HG02610 (cell line): ENCODE results near the gene ZC2HC1B.

Experiments
- ATAC-seq: cut with Tn5 transposase; IDR thresholded peaks from one replicate; pipeline ENCODE4 v1.9.1; 2021; ENCODE audit warnings: mild to moderate bottlenecking, moderate library complexity; ENCODE audit not compliant: unreplicated experiment

Gene ZC2HC1B

DNA sequence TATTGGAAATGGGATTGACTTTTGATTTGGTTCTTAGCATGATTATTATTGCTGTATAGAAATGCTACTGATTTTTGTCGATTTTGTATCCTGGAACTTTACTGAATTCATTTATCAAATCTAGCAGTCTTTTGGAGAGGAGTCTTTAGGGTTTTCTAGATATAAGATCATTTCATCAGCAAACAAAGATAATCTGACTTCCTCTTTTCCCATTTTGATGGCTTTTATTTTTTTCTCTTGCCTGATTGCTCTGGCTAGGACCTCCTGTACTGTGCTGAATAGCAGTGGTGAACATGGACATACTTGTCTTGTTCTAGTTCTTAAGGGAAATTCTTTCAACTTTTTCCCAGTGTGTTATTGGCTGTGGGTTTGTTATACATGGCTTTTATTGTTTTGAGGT is 64.6 kb downstream of the ZC2HC1B start:
- ATAC-seq: no peak

DNA sequence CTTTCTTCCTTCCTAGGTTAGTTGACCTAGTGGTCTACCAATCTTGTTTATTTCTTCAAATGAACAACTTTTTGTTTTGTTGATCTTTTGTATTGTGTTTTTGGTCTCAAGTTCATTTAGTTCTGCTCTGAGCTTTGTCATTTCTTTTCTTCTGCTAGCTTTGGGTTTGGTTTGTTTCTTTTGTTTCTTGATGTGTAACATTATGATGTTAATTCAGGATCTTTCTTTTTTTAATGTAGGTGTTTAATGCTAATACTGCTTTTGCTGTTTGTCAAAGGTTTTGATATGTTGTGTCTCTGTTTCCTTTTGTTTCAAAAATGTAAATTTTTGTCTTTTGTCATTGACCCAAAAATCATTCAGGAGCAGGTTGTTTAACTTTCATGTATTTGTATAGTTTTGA is 65.7 kb downstream of the ZC2HC1B start:
- no peak for ATAC-seq

- ATAC-seq: no peak
These were observed 70.1 kb downstream of the ZC2HC1B start for GRCh38 chr6:143934331-143934730.

DNA sequence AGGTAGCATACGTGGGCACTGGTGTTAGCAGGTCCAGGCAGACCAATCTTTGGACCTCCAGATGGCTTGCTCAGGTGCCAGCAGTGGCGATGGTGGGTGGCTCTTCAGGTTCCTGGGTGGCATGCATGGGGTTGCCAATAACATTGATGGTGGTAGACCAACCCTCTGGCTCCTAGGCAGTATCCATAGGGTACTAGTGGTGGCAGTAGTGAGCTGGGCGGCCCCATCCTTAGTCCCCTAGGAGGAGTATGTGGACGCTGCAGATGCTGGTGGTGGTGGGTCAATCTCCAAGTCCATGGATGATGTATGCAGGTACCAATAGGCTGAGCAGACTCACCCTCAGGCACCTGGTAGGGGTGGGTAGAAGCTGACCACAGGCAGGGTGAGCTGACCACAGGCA is 70.6 kb downstream of the ZC2HC1B start:
- no peak for ATAC-seq

DNA sequence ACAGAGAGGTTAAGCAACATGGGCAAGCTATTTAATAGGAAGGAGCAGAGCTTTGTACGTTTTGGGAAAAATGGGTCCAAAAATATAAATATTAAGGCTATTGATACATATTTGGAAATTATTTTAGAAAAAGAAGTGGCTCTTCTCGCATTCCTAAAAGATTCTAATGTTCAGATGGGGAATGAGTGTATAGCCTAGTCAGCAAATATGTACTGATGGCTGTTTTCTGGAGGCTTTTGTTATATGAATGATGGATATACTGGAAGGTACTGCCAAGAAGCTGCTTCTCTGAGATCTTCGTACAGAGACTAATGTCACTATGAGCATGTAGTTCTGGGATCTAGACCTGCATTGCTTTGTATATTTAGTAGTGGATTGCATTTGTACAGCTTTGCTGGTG is 72.1 kb downstream of the ZC2HC1B start:
- no peak for ATAC-seq

GRCh38 chr6:143936778-143937667 is 72.7 kb downstream of the ZC2HC1B start:
- no peak for ATAC-seq

- ATAC-seq: no peak
These were observed 73.3 kb downstream of the ZC2HC1B start for GRCh38 chr6:143937668-143937970.

GRCh38 chr6:143939364-143939763 is 75.1 kb downstream of the ZC2HC1B start:
- no peak for ATAC-seq

GRCh38 chr6:143940011-143940597 is 75.8 kb downstream of the ZC2HC1B start:
- peak; percentile 98 for ATAC-seq

- no peak for ATAC-seq
These were observed 77.8 kb downstream of the ZC2HC1B start for GRCh38 chr6:143941852-143942627.

- no peak for ATAC-seq
These were observed 83.9 kb downstream of the ZC2HC1B start for GRCh38 chr6:143948208-143948607.

DNA sequence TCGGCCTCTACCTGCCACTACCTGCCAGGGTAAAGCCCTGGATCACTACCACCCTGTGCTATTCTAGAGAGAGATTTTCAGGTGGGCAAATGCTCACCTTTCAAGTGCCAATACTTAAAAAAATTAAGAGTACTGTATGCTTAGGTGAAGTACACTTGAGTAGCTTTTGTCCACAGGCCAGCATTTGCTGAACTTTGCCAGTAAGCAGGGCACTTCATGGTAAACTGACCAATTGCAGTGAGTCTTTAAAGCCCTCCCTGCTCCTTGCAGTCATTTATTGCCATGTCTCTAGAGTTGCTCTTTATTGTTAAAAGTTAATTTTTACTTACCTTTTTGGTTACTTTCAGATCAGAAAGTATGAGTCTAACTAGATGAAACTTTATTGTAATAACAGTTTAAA is 85.3 kb downstream of the ZC2HC1B start:
- ATAC-seq: no peak

DNA sequence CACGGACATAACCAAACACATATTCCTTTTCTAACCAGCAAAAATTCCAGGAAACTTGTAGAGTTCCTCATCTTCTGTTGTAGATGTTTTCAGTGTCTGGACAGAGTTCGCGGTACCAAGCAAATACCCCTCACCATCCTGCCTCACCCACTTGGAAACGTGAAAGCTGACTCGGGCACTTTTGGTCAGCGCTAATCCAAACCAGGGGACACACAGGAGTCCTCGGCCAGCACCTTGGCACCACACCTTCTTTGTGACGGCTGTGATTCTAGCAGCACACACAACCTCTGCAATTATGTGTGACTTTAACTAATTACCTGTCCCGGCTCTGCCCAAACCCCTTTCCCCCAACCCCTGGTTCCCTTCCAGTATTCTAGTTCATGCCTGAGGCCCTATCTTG is 85.7 kb downstream of the ZC2HC1B start:
- no peak for ATAC-seq

DNA sequence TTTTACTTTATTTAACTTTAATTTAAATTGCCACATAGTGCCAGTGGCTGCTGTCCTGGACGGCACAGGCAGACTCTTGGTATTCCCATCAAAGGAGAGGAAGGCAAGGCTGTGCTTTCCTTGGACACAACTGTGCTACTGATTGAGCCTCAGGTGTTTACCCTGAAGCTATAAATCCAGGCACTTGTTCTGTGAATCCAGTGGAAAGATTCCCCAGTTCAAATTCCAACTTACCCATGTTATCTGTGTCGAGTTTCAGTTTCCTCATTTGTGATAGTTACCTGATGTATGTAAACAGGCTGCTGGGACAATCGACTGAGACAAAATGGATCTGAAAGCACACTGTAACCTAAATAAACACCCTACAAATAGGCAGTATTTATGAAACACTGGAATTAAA is 86.6 kb downstream of the ZC2HC1B start:
- ATAC-seq: no peak

DNA sequence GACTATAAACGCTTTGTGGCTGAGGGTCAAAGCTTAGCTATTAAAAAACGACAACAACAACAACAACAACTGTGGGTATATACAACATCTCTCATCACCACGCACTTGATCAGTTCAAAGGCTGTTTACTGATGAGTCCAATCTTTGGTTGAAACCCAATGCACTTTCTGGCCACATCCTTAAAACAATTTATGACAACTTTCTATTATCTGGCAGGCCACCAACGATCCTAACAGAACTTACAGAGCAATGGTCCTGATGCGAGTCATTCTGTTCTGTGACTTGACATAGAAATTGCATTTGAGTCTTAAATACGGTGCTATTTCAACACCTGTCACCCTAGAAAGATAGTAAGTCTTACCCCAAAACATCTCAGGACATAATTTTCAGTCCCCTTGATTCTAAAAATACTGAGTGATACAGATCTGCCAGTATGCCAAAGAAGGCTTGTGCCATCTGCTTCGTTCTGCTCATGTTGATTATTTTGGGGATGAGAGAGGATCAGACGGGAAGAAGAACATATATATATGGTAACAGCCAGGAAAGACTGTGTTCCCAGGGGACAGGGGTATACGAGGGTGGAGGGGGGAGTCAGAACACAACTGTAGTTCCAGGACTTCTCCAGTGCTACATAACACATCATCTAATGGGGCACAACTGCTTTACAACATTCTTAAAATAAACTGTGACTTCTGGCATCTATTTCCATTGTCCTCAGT is 87.9 kb downstream of the ZC2HC1B start:
- no peak for ATAC-seq

DNA sequence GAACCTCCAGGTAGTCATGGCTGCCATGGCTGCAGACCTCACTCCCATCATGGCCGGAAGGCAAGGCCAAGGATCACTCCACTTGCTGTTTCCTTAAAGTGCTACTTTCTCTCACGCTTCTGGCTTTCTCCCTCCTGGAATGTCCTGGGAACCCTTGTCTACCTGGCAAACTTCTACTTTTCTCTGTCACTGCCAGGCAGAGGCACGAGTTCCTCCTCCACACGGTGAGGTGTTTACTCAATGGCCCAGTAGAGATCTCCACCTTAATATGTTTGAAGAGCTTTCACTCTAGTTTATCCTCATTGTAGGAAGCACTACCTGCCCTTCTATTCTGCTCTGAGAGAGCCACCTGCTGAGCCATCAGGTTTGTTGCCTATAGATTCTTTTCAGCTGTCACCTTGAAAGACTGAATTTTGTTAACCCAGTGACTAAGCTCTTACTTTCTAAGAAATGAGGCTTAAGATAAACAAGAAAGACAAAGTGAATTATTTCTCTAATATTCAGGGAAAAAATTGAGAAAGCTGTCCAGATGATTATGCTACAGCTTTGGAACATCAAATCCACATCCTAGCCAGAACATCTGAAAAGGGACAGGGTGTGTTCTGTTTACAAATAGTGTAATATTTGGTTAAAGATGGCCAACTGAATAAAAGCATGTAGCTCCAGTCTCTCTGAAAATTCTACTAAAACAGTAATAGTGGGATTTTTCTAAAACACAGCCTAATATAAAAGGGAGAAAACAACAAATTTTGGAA is 88.8 kb downstream of the ZC2HC1B start:
- no peak for ATAC-seq

DNA sequence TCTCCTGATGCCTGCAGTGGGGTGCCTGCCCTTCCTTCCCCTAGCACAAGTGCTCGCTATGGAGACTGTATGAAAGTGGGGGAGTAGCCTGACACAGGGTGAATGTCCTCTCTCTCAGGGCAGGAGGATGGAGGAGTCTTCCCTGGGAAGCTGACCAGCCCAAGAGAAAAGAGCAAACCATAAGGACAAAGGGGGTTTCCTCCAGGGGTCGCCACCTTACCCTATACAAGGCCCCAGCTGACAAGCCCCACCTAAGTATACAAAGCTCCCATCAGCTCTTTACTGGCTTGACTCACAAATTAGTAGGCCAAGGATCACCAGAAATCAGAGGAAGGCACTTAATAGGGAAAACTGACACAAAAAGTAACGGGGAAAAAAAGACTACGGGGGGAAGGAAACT is 89.6 kb downstream of the ZC2HC1B start:
- ATAC-seq: no peak

DNA sequence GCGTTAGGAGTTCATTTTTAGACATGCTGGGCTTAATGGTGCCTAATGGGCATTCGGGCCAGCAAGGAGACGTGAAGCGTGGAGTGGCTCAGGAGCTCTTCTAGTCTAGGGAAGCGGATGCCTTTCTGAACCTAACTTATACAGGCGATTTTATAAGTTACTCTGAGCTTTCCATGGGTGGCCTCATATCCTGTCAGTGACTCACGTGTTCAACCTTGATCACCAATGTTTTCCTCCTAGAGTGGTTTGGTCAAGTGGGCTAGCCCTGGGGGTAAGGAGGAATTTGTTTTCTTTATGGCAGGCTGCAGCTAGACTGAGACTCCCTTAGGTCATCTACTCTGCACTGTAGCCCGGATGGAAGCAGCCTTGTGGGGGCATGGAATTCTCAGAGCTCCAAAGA is 91.7 kb downstream of the ZC2HC1B start:
- ATAC-seq: no peak

DNA sequence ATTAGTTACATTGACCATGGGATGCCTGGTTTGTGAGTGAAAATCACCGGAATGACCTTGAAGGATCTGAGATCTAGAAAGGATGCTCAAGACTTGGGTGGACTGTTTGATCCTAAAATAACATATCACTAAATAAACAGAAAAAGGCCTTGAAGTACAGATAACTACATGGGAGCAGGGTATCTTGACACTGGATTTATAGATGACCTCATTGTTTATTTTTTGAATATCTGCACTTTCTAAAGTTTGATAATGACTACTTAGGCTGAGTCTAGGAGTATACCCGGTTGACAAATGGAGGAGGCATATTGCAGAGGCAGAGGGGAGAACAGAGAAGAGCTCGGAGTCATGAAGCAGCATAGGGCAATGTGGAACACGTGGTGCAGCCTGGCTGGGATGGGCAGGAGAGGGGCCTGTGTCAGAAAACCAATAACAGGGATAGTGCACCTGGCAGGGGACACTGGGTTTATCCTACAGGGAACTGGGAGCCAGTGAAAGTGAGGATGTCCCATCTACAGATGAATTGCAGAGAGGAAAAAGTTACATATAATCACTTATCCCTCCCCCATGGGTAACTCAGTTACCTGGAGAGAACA is 93.5 kb downstream of the ZC2HC1B start:
- no peak for ATAC-seq

DNA sequence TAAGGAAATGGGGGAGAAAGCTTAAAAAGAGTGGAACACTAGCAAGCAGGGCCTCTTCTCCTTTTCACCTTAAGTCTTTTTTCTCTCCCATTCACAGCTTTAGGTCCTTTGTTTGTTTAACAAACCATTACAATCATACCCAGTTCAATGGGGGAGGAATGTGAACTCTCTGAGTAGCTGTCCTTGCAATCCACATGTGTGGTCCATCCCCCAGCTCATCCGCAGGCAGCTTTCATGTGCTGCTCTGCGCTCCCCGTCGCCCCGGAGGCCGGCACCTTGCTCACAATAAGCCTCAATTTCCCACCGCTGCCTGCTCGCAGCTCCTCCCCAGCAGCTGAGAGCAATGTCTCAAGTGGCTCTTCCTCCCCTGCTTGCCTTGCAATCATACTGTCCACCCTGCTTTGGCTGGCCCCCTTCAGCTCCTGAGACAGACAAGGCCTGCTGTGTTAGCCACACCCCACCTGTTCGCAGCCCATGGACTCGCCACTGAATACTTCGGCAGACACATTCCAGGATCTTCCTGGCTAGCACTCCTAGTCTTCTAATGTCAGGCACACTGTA is 94.6 kb downstream of the ZC2HC1B start:
- ATAC-seq: no peak
